ENCODE results near the gene TK1. TPM values are rescaled to one million over a fixed set of nuclear protein-coding genes. Genes with fewer than 3 reads are reported as not detected.

TK1 gene
- total and polyA plus RNA-seq, 2 donors (not counting 1 experiment from before 2014, with no cell fraction given) = 2.2 to 3.8 TPM

DNA sequence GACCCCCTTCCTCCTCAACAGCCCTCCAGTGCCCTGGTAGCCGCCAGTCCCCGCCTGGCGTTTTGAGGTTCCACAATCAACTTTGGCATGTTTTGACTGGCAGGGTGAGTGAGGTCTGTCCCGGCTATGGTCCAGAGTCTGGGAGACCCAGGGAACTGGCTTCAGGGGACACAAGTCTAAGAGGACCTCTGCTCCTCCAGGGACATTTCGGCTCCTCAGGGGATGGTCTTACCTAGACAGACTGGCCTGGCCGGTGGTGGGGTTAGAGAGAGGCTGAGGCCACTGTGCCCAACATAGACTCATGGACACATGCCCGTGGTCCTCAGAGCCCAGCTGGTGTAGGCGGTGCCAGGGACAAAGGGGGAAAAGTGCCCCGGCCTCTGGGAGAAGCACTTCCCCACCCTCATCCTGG is 54.1 kb downstream of the TK1 start:
- no peak overlapping the region for H2AFZ ChIP-seq (ENCODE audit: insufficient read depth, low read depth, low read length, poor library complexity, severe bottlenecking)
- peak overlapping the region; percentile 91 for H3K9ac ChIP-seq (ENCODE audit: low read length)
- DNase-seq (no peak), ATAC-seq (ENCODE audit: low read depth) (no peak)
- peak overlapping the region; percentile 99 for H3K4me3 Mint-ChIP-seq
- no peaks in the 10 kb centered on the region for H3K27me3 Mint-ChIP-seq
- intact Hi-C loops (cut with micrococcal nuclease) = loop anchor here (1.0 to 10.0 kb wide), 8 partner anchors 8 to 1702 kb away; partner anchors contain the start of genes C17orf99, CBX4 and SYNGR2
- H3K27ac ChIP-seq (ENCODE audit: low read length in 2 of 2) = peak overlapping the region; percentile 88 to 92
- peak overlapping the region; percentile 5 to 96 (median 89) for H3K4me3 ChIP-seq (ENCODE audit: control extremely low read depth in 1 of 5, extremely low read depth in 1 of 5, insufficient read depth in 1 of 5, low read depth in 2 of 5, low read length in 4 of 5)
- POLR2A ChIA-PET = interaction anchor here (0.9 to 22.6 kb wide), 7 partner anchors 9 to 42 kb away, joined by 5 to 432 read pairs (median 9); partner anchors contain the start of gene SYNGR2
- H3K36me3 ChIP-seq (replicated peaks in 1 of 2; ENCODE audit: control extremely low read depth in 1 of 2, control insufficient read depth in 1 of 2, extremely low read depth in 1 of 2, insufficient read depth in 2 of 2, low read length in 1 of 2) = peaks cover 0 to 60% of the 10 kb centered on the region in 2 experiments
- H3K27ac Mint-ChIP-seq = peak overlapping the region; percentile 95
- TF ChIP-seq, protein P1, sequence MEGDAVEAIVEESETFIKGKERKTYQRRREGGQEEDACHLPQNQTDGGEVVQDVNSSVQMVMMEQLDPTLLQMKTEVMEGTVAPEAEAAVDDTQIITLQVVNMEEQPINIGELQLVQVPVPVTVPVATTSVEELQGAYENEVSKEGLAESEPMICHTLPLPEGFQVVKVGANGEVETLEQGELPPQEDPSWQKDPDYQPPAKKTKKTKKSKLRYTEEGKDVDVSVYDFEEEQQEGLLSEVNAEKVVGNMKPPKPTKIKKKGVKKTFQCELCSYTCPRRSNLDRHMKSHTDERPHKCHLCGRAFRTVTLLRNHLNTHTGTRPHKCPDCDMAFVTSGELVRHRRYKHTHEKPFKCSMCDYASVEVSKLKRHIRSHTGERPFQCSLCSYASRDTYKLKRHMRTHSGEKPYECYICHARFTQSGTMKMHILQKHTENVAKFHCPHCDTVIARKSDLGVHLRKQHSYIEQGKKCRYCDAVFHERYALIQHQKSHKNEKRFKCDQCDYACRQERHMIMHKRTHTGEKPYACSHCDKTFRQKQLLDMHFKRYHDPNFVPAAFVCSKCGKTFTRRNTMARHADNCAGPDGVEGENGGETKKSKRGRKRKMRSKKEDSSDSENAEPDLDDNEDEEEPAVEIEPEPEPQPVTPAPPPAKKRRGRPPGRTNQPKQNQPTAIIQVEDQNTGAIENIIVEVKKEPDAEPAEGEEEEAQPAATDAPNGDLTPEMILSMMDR (IDR thresholded peaks at IDR 0.05) = no peak
- TF ChIP-seq EZH2 (IDR thresholded peaks at IDR 0.05; ENCODE audit: borderline replicate concordance, insufficient read depth, low read depth, low read length, poor library complexity, severe bottlenecking) = no peak
- H3K4me1 ChIP-seq (ENCODE audit: control insufficient read depth in 2 of 2, insufficient read depth in 2 of 2, low read length in 2 of 2) = peaks cover 58 to 79% of the 10 kb centered on the region in 2 donors
- no peaks in the 10 kb centered on the region for H3K9me3 Mint-ChIP-seq (ENCODE audit: insufficient read depth)
- CTCF ChIA-PET = interaction anchor here (1.0 to 14.1 kb wide), 5 partner anchors 8 to 45 kb away, joined by 3 to 357 read pairs (median 25); partner anchors contain the start of genes SYNGR2 and TK1
- no peaks in the 10 kb centered on the region for H3K27me3 ChIP-seq (replicated peaks in 1 of 4; ENCODE audit: control extremely low read depth in 1 of 4, control insufficient read depth in 3 of 4, insufficient read depth in 4 of 4, low read length in 3 of 4)
- H4K20me1 ChIP-seq (ENCODE audit: control insufficient read depth, insufficient read depth, low read length, poor library complexity, severe bottlenecking) = peaks cover 77% of the 10 kb centered on the region
- no peaks in the 10 kb centered on the region for H3K9me3 ChIP-seq (ENCODE audit: control extremely low read depth in 1 of 3, control insufficient read depth in 2 of 3, insufficient read depth in 1 of 3, low read length in 2 of 3)
- WGBS (ENCODE audit: insufficient coverage) = 78% methylated on average over 4 of the region's 9 CpGs
- H3K4me2 ChIP-seq (replicated peaks; ENCODE audit: low read depth, low read length, poor library complexity, severe bottlenecking) = peak overlapping the region; percentile 100
- peaks cover 70% of the 10 kb centered on the region for H3K79me2 ChIP-seq (ENCODE audit: control insufficient read depth, insufficient read depth, low read length)
- H3K4me1 Mint-ChIP-seq = peaks cover 70% of the 10 kb centered on the region

DNA sequence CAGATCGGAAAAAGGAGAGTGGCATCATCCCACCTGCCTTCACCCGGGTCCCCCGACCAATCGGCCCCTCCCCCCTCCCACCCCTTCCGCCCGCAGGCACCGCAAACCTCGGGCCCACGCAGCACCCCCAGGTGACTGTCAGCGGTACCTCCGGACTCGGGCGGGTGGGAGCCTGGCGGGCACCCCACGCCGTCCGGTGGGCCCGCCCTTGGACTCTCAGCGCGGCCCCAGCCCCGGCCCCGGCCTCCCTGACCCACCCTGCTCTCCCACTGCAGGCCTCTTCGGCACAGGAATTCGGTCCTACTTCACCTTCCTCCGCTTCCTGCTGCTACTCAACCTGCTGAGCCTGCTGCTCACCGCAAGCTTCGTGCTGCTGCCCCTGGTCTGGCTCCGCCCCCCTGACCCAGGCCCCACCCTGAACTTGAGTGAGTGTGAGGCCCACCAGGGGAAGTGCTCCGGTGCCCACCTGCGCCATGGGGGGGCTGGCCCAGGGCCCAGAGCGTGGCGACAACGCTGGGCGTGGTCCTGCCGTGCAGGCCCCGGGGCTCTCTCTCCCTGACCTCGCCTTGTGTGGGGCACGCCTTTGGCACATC is 54.7 kb downstream of the TK1 start:
- no peaks in the 10 kb centered on the region for H3K9me3 ChIP-seq (ENCODE audit: control extremely low read depth in 1 of 3, control insufficient read depth in 2 of 3, insufficient read depth in 1 of 3, low read length in 2 of 3)
- Mint-ChIP-seq H3K27me3 (no peaks in the 10 kb centered on the region), H3K4me3 (peak overlapping the region; percentile 99), H3K9me3 (ENCODE audit: insufficient read depth) (no peaks in the 10 kb centered on the region), H3K27ac (peak overlapping the region; percentile 95), H3K4me1 (peaks cover 70% of the 10 kb centered on the region)
- peaks cover 0 to 54% of the 10 kb centered on the region in 2 experiments for H3K36me3 ChIP-seq (replicated peaks in 1 of 2; ENCODE audit: control extremely low read depth in 1 of 2, control insufficient read depth in 1 of 2, extremely low read depth in 1 of 2, insufficient read depth in 2 of 2, low read length in 1 of 2)
- POLR2A ChIA-PET = interaction anchor here (0.6 to 22.6 kb wide), 8 partner anchors 9 to 603 kb away, joined by 3 to 432 read pairs (median 6); partner anchors contain the start of gene SYNGR2
- peaks cover 76% of the 10 kb centered on the region for H3K79me2 ChIP-seq (ENCODE audit: control insufficient read depth, insufficient read depth, low read length)
- WGBS (ENCODE audit: insufficient coverage) = under 1% methylated on average over 37 of the region's 38 CpGs
- H3K27me3 ChIP-seq (replicated peaks in 1 of 4; ENCODE audit: control extremely low read depth in 1 of 4, control insufficient read depth in 3 of 4, insufficient read depth in 4 of 4, low read length in 3 of 4) = no peaks in the 10 kb centered on the region
- peak overlapping the region; percentile 91 for H3K9ac ChIP-seq (ENCODE audit: low read length)
- peaks cover 77% of the 10 kb centered on the region for H4K20me1 ChIP-seq (ENCODE audit: control insufficient read depth, insufficient read depth, low read length, poor library complexity, severe bottlenecking)
- H3K4me1 ChIP-seq (ENCODE audit: control insufficient read depth in 2 of 2, insufficient read depth in 2 of 2, low read length in 2 of 2) = peaks cover 53 to 79% of the 10 kb centered on the region in 2 donors
- CTCF ChIA-PET = interaction anchor here (1.0 to 14.1 kb wide), 2 partner anchors 10 to 45 kb away, joined by 3 to 357 read pairs; partner anchors contain the start of genes SYNGR2 and TK1
- peak overlapping the region; percentile 100 for H3K4me2 ChIP-seq (replicated peaks; ENCODE audit: low read depth, low read length, poor library complexity, severe bottlenecking)
- H2AFZ ChIP-seq (ENCODE audit: insufficient read depth, low read depth, low read length, poor library complexity, severe bottlenecking) = no peak overlapping the region
- peak overlapping the region in 4 of 5 experiments; percentile 85 to 96 (median 92) for H3K4me3 ChIP-seq (ENCODE audit: control extremely low read depth in 1 of 5, extremely low read depth in 1 of 5, insufficient read depth in 1 of 5, low read depth in 2 of 5, low read length in 4 of 5)
- peak overlapping the region; percentile 88 to 92 for H3K27ac ChIP-seq (ENCODE audit: low read length in 2 of 2)
- TF ChIP-seq, protein P1 (IDR thresholded peaks at IDR 0.05) = peak; percentile 27
- TF ChIP-seq EZH2 (IDR thresholded peaks at IDR 0.05; ENCODE audit: borderline replicate concordance, insufficient read depth, low read depth, low read length, poor library complexity, severe bottlenecking) = no peak
- DNase-seq (peak; percentile 94), ATAC-seq (ENCODE audit: low read depth) (peak; percentile 61)
- intact Hi-C loops (cut with micrococcal nuclease) = loop anchor here (1.0 to 10.0 kb wide), 8 partner anchors 8 to 1703 kb away; partner anchors contain the start of genes C17orf99, CBX4 and SYNGR2
